KMS-11 (cell line): ENCODE results near the gene OTOA.
"Not testable (repeated sequence)": the region's sequence is repeated elsewhere in the genome, so short reads cannot be mapped to it uniquely, and the experiment has no call there.

ENCODE experiments used
- H2AFZ ChIP-seq: fragments of 200-600 bp; sonication (generic); 2 replicates; pipeline ENCODE4 v1.6.1; 2016; ENCODE audit warnings: antibody characterized with exemption, mixed run types, low read depth
- H3K27ac ChIP-seq: fragments of 200-600 bp; sonication (generic); 2 replicates; pipeline ENCODE4 v1.6.1; 2016; ENCODE audit warnings: mild to moderate bottlenecking, mixed run types
- H3K27me3 ChIP-seq: fragments of 200-600 bp; sonication (generic); 2 replicates; pipeline ENCODE4 v1.6.1; 2017; ENCODE audit warnings: mild to moderate bottlenecking, low read depth, mixed run types, moderate library complexity; ENCODE audit not compliant: insufficient read depth
- H3K36me3 ChIP-seq: fragments of 200-600 bp; sonication (generic); 2 replicates; pipeline ENCODE4 v1.6.1; 2017; ENCODE audit warnings: mild to moderate bottlenecking, mixed run types; ENCODE audit not compliant: insufficient read depth
- H3K4me1 ChIP-seq: fragments of 200-600 bp; sonication (generic); 2 replicates; pipeline ENCODE4 v1.6.1; 2016; ENCODE audit warnings: mild to moderate bottlenecking, low read depth, mixed run types; ENCODE audit not compliant: poor library complexity, severe bottlenecking
- H3K4me2 ChIP-seq: fragments of 200-600 bp; sonication (generic); 2 replicates; pipeline ENCODE4 v1.7.0; 2016; ENCODE audit warnings: mild to moderate bottlenecking, mixed run types
- H3K4me3 ChIP-seq: fragments of 200-600 bp; sonication (generic); IDR thresholded peaks from 2 replicates; pipeline ENCODE4 v1.6.1; 2017; ENCODE audit warnings: low read depth, low read length, mixed read lengths; ENCODE audit not compliant: insufficient read depth
- H3K79me2 ChIP-seq: fragments of 200-600 bp; sonication (generic); 2 replicates; pipeline ENCODE4 v1.6.1; 2016; ENCODE audit warnings: low read depth, mixed run types; ENCODE audit not compliant: insufficient read depth
- H3K9ac ChIP-seq: fragments of 200-600 bp; sonication (generic); 2 replicates; pipeline ENCODE4 v1.6.1; 2016; ENCODE audit warnings: mild to moderate bottlenecking, mixed run types
- H4K20me1 ChIP-seq: fragments of 200-600 bp; sonication (generic); 2 replicates; pipeline ENCODE4 v1.6.1; 2016; ENCODE audit warnings: mild to moderate bottlenecking, mixed run types; ENCODE audit not compliant: insufficient read depth
- CTCF ChIP-seq: fragments of 200-600 bp; sonication (generic); conservative IDR thresholded peaks from 2 replicates; pipeline ENCODE4 v1.6.1; 2017; ENCODE audit warnings: low read depth, mild to moderate bottlenecking, antibody characterized with exemption, low read length, moderate library complexity, mixed read lengths

Gene OTOA

GRCh38 chr16:21626659-21627277, 37.0 kb upstream of the OTOA start:
- no peak for TF ChIP-seq CTCF
- Histone ChIP-seq H3K4me1 (peaks cover 3% of the 10 kb centered on the region), H3K79me2 (no peaks in the 10 kb centered on the region), H3K36me3 (no peaks in the 10 kb centered on the region), H3K27me3 (0 out of 2 replicates have a peak, but pooled peaks cover 2% of the 10 kb centered on the region), H3K27ac (no peak overlapping the region), H2AFZ (no peak overlapping the region), H4K20me1 (no peaks in the 10 kb centered on the region), H3K9ac (no peak overlapping the region), H3K4me2 (no peak overlapping the region), H3K4me3 (no peak overlapping the region)

- Histone ChIP-seq H3K36me3 (no peaks in the 10 kb centered on the region), H3K4me3 (no peak overlapping the region), H3K9ac (no peak overlapping the region), H3K4me1 (peaks cover 9% of the 10 kb centered on the region), H4K20me1 (no peaks in the 10 kb centered on the region), H2AFZ (no peak overlapping the region), H3K4me2 (no peak overlapping the region), H3K79me2 (no peaks in the 10 kb centered on the region), H3K27ac (no peak overlapping the region), H3K27me3 (0 out of 2 replicates have a peak, but pooled peaks cover 2% of the 10 kb centered on the region)
- TF ChIP-seq CTCF = no peak
Observed at GRCh38 chr16:21628121-21628726, 35.5 kb upstream of the OTOA start.

- 0 out of 2 replicates have a peak, but pooled peaks cover 2% of the 10 kb centered on the region for H3K27me3 ChIP-seq
- no peak overlapping the region for H3K4me2 ChIP-seq
- H4K20me1 ChIP-seq = no peaks in the 10 kb centered on the region
- no peaks in the 10 kb centered on the region for H3K79me2 ChIP-seq
- H3K36me3 ChIP-seq = no peaks in the 10 kb centered on the region
- no peak overlapping the region for H3K9ac ChIP-seq
- peaks cover 9% of the 10 kb centered on the region for H3K4me1 ChIP-seq
- no peak overlapping the region for H3K4me3 ChIP-seq
- TF ChIP-seq CTCF = no peak
- H3K27ac ChIP-seq = no peak overlapping the region
- H2AFZ ChIP-seq = no peak overlapping the region
Observed at GRCh38 chr16:21628772-21629171, 35.0 kb upstream of the OTOA start.

GRCh38 chr16:21629616-21630539, 33.9 kb upstream of the OTOA start:
- not testable (repeated sequence) for H3K4me2 ChIP-seq, H4K20me1 ChIP-seq, H3K27me3 ChIP-seq, H3K9ac ChIP-seq, H3K79me2 ChIP-seq, H3K4me3 ChIP-seq, H3K4me1 ChIP-seq, H3K36me3 ChIP-seq, H2AFZ ChIP-seq, H3K27ac ChIP-seq

- H3K27ac ChIP-seq, H3K27me3 ChIP-seq, H3K79me2 ChIP-seq, H3K9ac ChIP-seq, H3K4me3 ChIP-seq, H2AFZ ChIP-seq, H3K4me1 ChIP-seq, H4K20me1 ChIP-seq, H3K36me3 ChIP-seq, H3K4me2 ChIP-seq: not testable (repeated sequence)
Observed at GRCh38 chr16:21630866-21631265, 32.9 kb upstream of the OTOA start.

- not testable (repeated sequence) for H3K9ac ChIP-seq, H3K4me3 ChIP-seq, H3K27me3 ChIP-seq, H2AFZ ChIP-seq, H3K36me3 ChIP-seq, H3K79me2 ChIP-seq, H3K27ac ChIP-seq, H4K20me1 ChIP-seq, H3K4me1 ChIP-seq, H3K4me2 ChIP-seq
Observed at GRCh38 chr16:21631376-21631775, 32.4 kb upstream of the OTOA start.

- H3K79me2 ChIP-seq, H3K4me1 ChIP-seq, H3K27ac ChIP-seq, H4K20me1 ChIP-seq, H3K4me3 ChIP-seq, H3K4me2 ChIP-seq, H2AFZ ChIP-seq, H3K27me3 ChIP-seq, H3K36me3 ChIP-seq, H3K9ac ChIP-seq: not testable (repeated sequence)
Observed at GRCh38 chr16:21631951-21632575, 31.7 kb upstream of the OTOA start.
